ENCODE data around the gene DNM1L.
"Not testable (repeated sequence)": the region's sequence is repeated elsewhere in the genome, so short reads cannot be mapped to it uniquely, and the experiment has no call there.

Gene DNM1L

DNA sequence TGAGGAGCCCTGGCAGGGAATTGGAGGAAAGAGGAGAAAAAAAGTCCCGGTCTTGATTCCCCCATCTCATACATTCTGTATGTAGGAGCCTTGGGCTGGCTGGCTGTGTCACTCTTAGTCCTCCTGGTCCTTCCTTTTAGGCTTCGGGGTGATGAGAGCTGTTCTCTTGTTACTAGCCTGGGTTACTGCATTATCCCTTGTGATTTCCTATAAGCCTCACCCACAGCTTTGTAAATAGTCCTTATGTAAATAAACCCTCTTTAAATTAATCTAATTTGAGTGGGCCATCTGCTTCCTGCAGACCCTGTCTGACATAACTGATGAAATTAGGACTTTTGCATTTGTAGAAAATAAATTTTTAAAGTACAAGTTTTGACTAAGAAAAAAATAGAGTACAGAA lies 19.2 kb downstream of the DNM1L start:
- TF ChIP-seq, protein P1, sequence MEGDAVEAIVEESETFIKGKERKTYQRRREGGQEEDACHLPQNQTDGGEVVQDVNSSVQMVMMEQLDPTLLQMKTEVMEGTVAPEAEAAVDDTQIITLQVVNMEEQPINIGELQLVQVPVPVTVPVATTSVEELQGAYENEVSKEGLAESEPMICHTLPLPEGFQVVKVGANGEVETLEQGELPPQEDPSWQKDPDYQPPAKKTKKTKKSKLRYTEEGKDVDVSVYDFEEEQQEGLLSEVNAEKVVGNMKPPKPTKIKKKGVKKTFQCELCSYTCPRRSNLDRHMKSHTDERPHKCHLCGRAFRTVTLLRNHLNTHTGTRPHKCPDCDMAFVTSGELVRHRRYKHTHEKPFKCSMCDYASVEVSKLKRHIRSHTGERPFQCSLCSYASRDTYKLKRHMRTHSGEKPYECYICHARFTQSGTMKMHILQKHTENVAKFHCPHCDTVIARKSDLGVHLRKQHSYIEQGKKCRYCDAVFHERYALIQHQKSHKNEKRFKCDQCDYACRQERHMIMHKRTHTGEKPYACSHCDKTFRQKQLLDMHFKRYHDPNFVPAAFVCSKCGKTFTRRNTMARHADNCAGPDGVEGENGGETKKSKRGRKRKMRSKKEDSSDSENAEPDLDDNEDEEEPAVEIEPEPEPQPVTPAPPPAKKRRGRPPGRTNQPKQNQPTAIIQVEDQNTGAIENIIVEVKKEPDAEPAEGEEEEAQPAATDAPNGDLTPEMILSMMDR (IDR thresholded peaks at IDR 0.05; ENCODE audit: insufficient read depth, low read length): no peak
- TF ChIP-seq GABPA (IDR thresholded peaks at IDR 0.05; ENCODE audit: low read depth) (no peak), POLR2AphosphoS5 (IDR thresholded peaks at IDR 0.05; ENCODE audit: low read depth) (no peak), SPI1 (IDR thresholded peaks at IDR 0.05; ENCODE audit: borderline replicate concordance, low read depth) (no peak)
- TF ChIP-seq, protein P2, sequence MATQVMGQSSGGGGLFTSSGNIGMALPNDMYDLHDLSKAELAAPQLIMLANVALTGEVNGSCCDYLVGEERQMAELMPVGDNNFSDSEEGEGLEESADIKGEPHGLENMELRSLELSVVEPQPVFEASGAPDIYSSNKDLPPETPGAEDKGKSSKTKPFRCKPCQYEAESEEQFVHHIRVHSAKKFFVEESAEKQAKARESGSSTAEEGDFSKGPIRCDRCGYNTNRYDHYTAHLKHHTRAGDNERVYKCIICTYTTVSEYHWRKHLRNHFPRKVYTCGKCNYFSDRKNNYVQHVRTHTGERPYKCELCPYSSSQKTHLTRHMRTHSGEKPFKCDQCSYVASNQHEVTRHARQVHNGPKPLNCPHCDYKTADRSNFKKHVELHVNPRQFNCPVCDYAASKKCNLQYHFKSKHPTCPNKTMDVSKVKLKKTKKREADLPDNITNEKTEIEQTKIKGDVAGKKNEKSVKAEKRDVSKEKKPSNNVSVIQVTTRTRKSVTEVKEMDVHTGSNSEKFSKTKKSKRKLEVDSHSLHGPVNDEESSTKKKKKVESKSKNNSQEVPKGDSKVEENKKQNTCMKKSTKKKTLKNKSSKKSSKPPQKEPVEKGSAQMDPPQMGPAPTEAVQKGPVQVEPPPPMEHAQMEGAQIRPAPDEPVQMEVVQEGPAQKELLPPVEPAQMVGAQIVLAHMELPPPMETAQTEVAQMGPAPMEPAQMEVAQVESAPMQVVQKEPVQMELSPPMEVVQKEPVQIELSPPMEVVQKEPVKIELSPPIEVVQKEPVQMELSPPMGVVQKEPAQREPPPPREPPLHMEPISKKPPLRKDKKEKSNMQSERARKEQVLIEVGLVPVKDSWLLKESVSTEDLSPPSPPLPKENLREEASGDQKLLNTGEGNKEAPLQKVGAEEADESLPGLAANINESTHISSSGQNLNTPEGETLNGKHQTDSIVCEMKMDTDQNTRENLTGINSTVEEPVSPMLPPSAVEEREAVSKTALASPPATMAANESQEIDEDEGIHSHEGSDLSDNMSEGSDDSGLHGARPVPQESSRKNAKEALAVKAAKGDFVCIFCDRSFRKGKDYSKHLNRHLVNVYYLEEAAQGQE (IDR thresholded peaks at IDR 0.05; ENCODE audit: insufficient replicate concordance, low read depth): no peak
- Histone ChIP-seq H3K4me3 (replicated peaks; ENCODE audit: insufficient read depth, low read length) (no peak overlapping the region), H3K27ac (replicated peaks) (no peak overlapping the region), H3K27me3 (ENCODE audit: insufficient read depth, poor library complexity, severe bottlenecking) (no peaks in the 10 kb centered on the region)
- no peak for DNase-seq (ENCODE audit: low read depth in 1 of 2, low spot score in 1 of 2)

DNA sequence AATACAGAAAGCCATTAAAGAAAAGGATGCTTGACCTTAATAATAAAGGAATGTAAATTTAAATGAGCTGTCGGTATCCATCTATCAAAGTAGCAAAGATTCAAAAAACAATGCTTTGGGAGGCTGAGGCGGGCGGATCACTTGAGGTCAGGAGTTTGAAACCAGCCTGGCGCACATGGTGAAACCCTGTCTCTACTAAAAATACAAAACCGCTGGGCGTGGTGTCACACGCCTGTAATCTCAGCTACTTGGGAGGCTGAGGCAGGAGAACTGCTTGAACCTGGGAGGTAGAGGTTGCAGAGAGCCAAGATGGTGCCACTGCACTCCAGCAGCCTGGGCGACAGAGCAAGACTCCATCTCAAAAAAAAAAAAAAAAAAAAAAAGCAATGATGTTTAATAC lies 20.3 kb downstream of the DNM1L start:
- not testable (repeated sequence) for H3K27me3 ChIP-seq (ENCODE audit: insufficient read depth, poor library complexity, severe bottlenecking); H3K4me3 ChIP-seq (replicated peaks; ENCODE audit: insufficient read depth, low read length); H3K27ac ChIP-seq (replicated peaks); DNase-seq (ENCODE audit: low read depth in 1 of 2, low spot score in 1 of 2)

- no peak for TF ChIP-seq GABPA (IDR thresholded peaks at IDR 0.05; ENCODE audit: low read depth)
- TF ChIP-seq, protein P2 (IDR thresholded peaks at IDR 0.05; ENCODE audit: insufficient replicate concordance, low read depth): no peak
- no peak for TF ChIP-seq SPI1 (IDR thresholded peaks at IDR 0.05; ENCODE audit: borderline replicate concordance, low read depth)
- TF ChIP-seq, protein P1 (IDR thresholded peaks at IDR 0.05; ENCODE audit: insufficient read depth, low read length): no peak
- TF ChIP-seq POLR2AphosphoS5 (IDR thresholded peaks at IDR 0.05; ENCODE audit: low read depth): no peak
- DNase-seq (ENCODE audit: low read depth in 1 of 2, low spot score in 1 of 2): no peak
- no peaks in the 10 kb centered on the region for H3K27me3 ChIP-seq (ENCODE audit: insufficient read depth, poor library complexity, severe bottlenecking)
- no peak overlapping the region for H3K27ac ChIP-seq (replicated peaks)
- no peak overlapping the region for H3K4me3 ChIP-seq (replicated peaks; ENCODE audit: insufficient read depth, low read length)
These were observed 23.4 kb downstream of the DNM1L start for GRCh38 chr12:32702473-32702872.

GRCh38 chr12:32702946-32703345 lies 23.8 kb downstream of the DNM1L start:
- Histone ChIP-seq H3K4me3 (replicated peaks; ENCODE audit: insufficient read depth, low read length) (no peak overlapping the region), H3K27me3 (ENCODE audit: insufficient read depth, poor library complexity, severe bottlenecking) (no peaks in the 10 kb centered on the region), H3K27ac (replicated peaks) (no peak overlapping the region)
- no peak for DNase-seq (ENCODE audit: low read depth in 1 of 2, low spot score in 1 of 2)
- TF ChIP-seq GABPA (IDR thresholded peaks at IDR 0.05; ENCODE audit: low read depth) (no peak), SPI1 (IDR thresholded peaks at IDR 0.05; ENCODE audit: borderline replicate concordance, low read depth) (no peak), POLR2AphosphoS5 (IDR thresholded peaks at IDR 0.05; ENCODE audit: low read depth) (no peak)
- TF ChIP-seq, protein P2 (IDR thresholded peaks at IDR 0.05; ENCODE audit: insufficient replicate concordance, low read depth): no peak
- TF ChIP-seq, protein P1 (IDR thresholded peaks at IDR 0.05; ENCODE audit: insufficient read depth, low read length): no peak
